Body of pancreas (tissue), 4 donors: Measurements from ENCODE around the gene SRPK1. TPM values are rescaled to one million over a fixed set of nuclear protein-coding genes. Genes with fewer than 3 reads are reported as not detected.
A peak's percentile ranks its signal among the peaks of the same experiment; 100 is the strongest.

Source experiments
- ATAC-seq: fragments of 150-250 bp; one replicate; pipeline ENCODE4 v1.9.1; 2016
- DNase-seq, 4 donors: peaks; one replicate each; pipeline ENCODE4 v3.0.0-alpha.2; 2019
- H3K27ac ChIP-seq, 4 donors: fragments of 200-600 bp; sonication (generic); 1 replicate in 3 of 4; 2 replicates in 1 of 4; pipeline versions ENCODE4 v1.5.1 to v1.6.1; 2016 to 2019; ENCODE audit warnings: mild to moderate bottlenecking in 1 of 4, mixed read lengths in 1 of 4, moderate library complexity in 1 of 4
- H3K27me3 ChIP-seq, 2 donors: fragments of 200-600 bp; sonication (generic); one replicate each; pipeline ENCODE4 v1.6.0; 2016; ENCODE audit warnings: mild to moderate bottlenecking in 1 of 2
- H3K36me3 ChIP-seq, 2 donors: fragments of 200-600 bp; sonication (generic); replicated peaks in 1 of 2; 2 replicates each; pipeline ENCODE4 v1.5.1; 2016; ENCODE audit warnings: low read depth in 2 of 2; ENCODE audit not compliant: insufficient read depth in 1 of 2
- H3K4me1 ChIP-seq: fragments of 200-600 bp; sonication (generic); one replicate; pipeline ENCODE4 v1.6.0; 2016
- H3K4me3 ChIP-seq, 2 donors: fragments of 200-600 bp; sonication (generic); 1 replicate in 1 of 2; 2 replicates in 1 of 2; pipeline ENCODE4 v1.5.1; 2016 to 2019
- H3K9me3 ChIP-seq, 3 donors: fragments of 200-600 bp; sonication (generic); 1 replicate in 2 of 3; 2 replicates in 1 of 3; pipeline ENCODE4 v1.5.1; 2016
- CTCF ChIP-seq, 7 experiments: fragments of 450-650 bp in 4 of 7; fragments of 200-600 bp in 3 of 7; sonication (generic) in 3 of 7; IDR thresholded peaks; one replicate each; pipeline ENCODE4 v1.5.1; 2016 to 2019; ENCODE audit warnings: antibody characterized with exemption in 7 of 7
- POLR2A ChIP-seq, 3 donors: fragments of 450-650 bp; IDR thresholded peaks; one replicate each; pipeline ENCODE4 v1.6.1; 2016; ENCODE audit warnings: antibody characterized with exemption in 3 of 3, mild to moderate bottlenecking in 2 of 3
- WGBS, 2 donors: methylation state at CpG; one replicate each; pipeline ENCODE4 v1.1.5; 2017; 5-methylcytosine and 5-hydroxymethylcytosine counted together
- intact Hi-C: fragments of 100-400 bp; cut with DNase I; formaldehyde crosslinking; loops from one replicate; pipeline ENCODE4 v1.15.1; 2023
- total RNA-seq, 2 donors: library from RNA; depleted of rRNA; stranded (reverse); fragments of >200 nt; gene quantifications; one replicate each; pipeline ENCODE4 v1.1.0, GENCODE V29; 2016

The SRPK1 gene
- total RNA-seq, 2 donors from 2014 or later = 30.4 to 80.4 TPM

- intact Hi-C loops = no loop called here
- H3K27ac ChIP-seq = peak overlapping the region; percentile 66 to 96 (median 89)
- H3K27me3 ChIP-seq = no peaks in the 10 kb centered on the region
- peak; percentile 58 to 78 (median 70) for DNase-seq
- ATAC-seq = no peak
- H3K4me3 ChIP-seq = peak overlapping the region in 1 of 2 donors; percentile 13
- H3K4me1 ChIP-seq = peaks cover 49% of the 10 kb centered on the region
- WGBS, 2 donors = 38 to 40% methylated on average over 4 of the region's 4 CpGs
- TF ChIP-seq POLR2A (IDR thresholded peaks at IDR 0.05) (no peak), CTCF (IDR thresholded peaks at IDR 0.05) (no peak)
- H3K9me3 ChIP-seq = no peaks in the 10 kb centered on the region
- H3K36me3 ChIP-seq = no peaks in the 10 kb centered on the region
These were observed 132.4 kb downstream of the SRPK1 start for GRCh38 chr6:35788423-35788982.

- Histone ChIP-seq H3K27me3 (no peaks in the 10 kb centered on the region), H3K4me3 (peak overlapping the region in 1 of 2 donors; percentile 13), H3K9me3 (no peaks in the 10 kb centered on the region), H3K36me3 (no peaks in the 10 kb centered on the region), H3K27ac (peak overlapping the region; percentile 66 to 96 (median 89)), H3K4me1 (peaks cover 47% of the 10 kb centered on the region)
- peak in 1 of 3 donors; percentile 13 for TF ChIP-seq POLR2A (IDR thresholded peaks at IDR 0.05)
- no peak for TF ChIP-seq CTCF (IDR thresholded peaks at IDR 0.05)
- DNase-seq (peak; percentile 60 to 76 (median 67)), ATAC-seq (peak; percentile 25)
- WGBS, 2 donors = 46 to 53% methylated on average over 13 of the region's 13 CpGs
- intact Hi-C loops = no loop called here
These were observed 133.4 kb downstream of the SRPK1 start for GRCh38 chr6:35787266-35788218.

GRCh38 chr6:35786810-35787209, 134.1 kb downstream of the SRPK1 start:
- Histone ChIP-seq H3K27ac (peak overlapping the region; percentile 66 to 96 (median 89)), H3K27me3 (no peaks in the 10 kb centered on the region), H3K36me3 (no peaks in the 10 kb centered on the region), H3K9me3 (no peaks in the 10 kb centered on the region), H3K4me1 (peaks cover 53% of the 10 kb centered on the region), H3K4me3 (peak overlapping the region in 1 of 2 donors; percentile 13)
- DNase-seq (peak; percentile 46 to 57 (median 53)), ATAC-seq (peak; percentile 15)
- WGBS, 2 donors = 62 to 71% methylated on average over 25 of the region's 25 CpGs
- intact Hi-C loops = no loop called here
- TF ChIP-seq POLR2A (IDR thresholded peaks at IDR 0.05) (peak in 1 of 3 donors; percentile 17), CTCF (IDR thresholded peaks at IDR 0.05) (no peak)

GRCh38 chr6:35786272-35786671, 134.6 kb downstream of the SRPK1 start:
- ATAC-seq (no peak), DNase-seq (no peak)
- no peaks in the 10 kb centered on the region for H3K9me3 ChIP-seq
- H3K4me3 ChIP-seq = no peak overlapping the region
- no peaks in the 10 kb centered on the region for H3K27me3 ChIP-seq
- intact Hi-C loops = no loop called here
- peaks cover 53% of the 10 kb centered on the region for H3K4me1 ChIP-seq
- no peak for TF ChIP-seq CTCF (IDR thresholded peaks at IDR 0.05)
- TF ChIP-seq POLR2A (IDR thresholded peaks at IDR 0.05) = no peak
- 69 to 84% methylated on average over 2 of the region's 2 CpGs for WGBS, 2 donors
- peak overlapping the region; percentile 66 to 96 (median 89) for H3K27ac ChIP-seq
- H3K36me3 ChIP-seq = no peaks in the 10 kb centered on the region
